HG02623 (cell line): ENCODE results near the gene CD72.
"Not testable (repeated sequence)": the region's sequence is repeated elsewhere in the genome, so short reads cannot be mapped to it uniquely, and the experiment has no call there.

ENCODE experiments used
- ATAC-seq: cut with Tn5 transposase; IDR thresholded peaks from one replicate; pipeline ENCODE4 v1.9.1; 2021; ENCODE audit warnings: moderate library complexity; ENCODE audit not compliant: unreplicated experiment

The CD72 gene

DNA sequence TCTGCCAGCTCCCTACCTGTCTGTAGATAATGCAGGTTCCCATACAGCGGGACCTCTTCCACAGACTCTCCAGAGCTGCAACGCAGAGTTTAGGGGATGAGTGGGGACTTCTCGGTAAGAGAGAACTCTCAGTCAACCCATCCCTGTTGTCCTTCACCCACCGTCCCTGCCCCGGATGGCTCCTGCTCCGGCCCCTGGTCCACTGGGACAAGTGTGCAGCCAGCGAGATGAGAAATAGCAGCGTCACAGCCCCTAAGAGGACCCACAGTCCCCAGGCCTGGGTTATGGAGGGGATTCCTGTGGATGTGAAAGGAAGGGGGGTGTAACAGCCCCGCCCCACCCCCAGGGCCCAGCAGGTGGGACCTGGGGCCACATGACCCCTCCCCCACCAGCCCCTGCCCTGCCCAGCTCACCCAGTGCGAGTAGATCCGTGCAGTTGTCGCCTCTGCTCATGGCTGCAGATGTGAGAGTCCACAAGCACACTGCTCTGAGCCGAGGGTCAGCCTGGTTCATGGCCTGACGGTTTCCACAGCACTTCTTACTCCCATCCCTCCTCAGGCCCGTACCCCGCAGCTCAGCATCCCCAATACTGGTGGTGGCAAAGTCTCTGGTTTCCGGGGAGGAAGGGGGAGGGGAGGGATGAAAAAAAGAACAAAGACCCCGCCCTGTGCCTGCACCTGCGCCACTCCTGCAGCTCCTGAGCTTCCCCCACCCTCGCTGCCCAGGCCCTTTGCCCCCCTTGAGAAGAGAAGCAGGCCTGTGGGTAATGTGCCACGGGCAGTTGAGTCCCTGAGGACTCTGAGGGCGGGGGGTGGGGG, 32.3 kb upstream of the CD72 start, which contains the start of gene SIT1:
Gene SIT1 (minus strand): TSS at position 591 of the 818 bp plus-strand sequence. CDS start 78 bp downstream, at position 513.
- no peak for ATAC-seq

DNA sequence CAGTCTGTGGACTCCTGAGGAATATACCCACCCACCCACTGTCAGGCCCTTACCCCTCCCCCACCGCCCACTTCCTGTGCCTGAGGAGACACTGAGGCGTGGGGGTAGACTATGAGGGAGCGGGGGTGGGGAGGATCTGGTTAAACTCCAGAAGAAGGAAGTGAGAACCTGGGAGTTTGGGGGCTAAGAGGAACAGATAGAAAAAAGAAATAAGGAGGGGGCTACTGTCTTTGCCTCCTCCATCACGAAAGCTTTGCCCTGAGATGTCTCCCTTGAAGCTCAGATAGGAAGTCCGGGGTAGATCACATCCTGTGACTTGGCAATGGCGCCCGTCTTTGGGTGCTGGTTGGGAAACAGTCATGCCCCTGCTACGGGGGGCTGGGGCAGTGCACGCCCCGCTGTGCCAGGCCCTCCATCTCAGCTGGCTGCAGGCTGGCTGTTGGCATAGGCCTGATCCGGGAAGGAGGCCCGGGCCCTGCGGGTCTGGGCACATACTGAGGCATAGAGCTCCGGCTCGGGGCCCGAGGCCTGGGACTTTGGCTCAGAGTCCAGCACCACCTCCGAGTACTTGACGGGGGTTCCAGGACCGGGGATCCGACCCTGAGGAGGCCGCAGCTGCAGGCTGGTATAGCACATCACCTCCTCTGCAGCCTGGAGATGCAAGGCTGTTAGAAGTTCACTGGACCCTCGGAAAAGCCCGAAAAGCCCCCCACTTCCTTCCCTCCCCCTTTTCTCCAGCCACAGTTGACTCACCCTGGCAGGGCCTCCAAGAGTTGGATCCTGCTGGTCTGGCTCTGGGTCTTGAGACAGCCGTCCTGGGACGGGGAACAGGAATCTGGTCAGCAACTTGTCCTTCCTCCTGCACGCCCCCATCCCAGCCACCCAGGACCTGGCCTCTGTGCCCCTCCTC, 31.5 kb upstream of the CD72 start:
- no peak for ATAC-seq

DNA sequence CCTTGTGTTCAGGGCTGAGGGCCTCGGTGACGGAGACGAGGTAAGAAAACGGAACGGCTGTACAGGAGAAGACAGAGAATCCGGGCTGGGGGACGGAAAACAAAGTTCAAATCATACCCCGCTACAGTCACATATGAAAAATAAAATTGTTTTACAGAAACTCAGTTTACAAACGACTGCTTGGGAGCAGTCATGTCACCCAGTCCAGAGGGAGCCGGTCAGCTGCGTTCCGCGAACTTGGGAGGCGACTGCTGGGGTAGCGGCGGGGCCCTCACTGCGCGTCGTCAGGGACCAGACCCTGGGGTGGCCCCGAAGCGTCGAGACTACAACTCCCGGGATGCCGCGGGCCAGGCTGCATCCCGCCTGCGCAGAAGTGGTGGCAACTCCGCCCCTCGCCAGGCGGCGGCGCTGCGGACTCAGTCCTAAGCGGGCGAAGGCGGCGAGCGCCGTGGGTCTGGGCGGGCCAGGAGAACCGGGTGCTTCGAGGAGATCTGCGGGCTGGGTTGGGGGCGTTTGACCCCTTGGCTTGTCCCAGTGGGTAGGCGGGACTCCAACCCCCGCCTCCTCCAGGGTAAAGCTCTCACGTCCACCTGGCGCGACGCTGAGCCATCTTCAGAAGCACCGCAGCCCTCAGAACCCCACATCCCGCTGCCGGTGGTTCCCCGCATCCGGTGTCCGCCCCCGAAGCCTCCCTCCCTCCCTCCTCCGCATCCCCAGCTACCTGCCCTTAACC, 28.5 kb upstream of the CD72 start:
- peak; percentile 75 for ATAC-seq

DNA sequence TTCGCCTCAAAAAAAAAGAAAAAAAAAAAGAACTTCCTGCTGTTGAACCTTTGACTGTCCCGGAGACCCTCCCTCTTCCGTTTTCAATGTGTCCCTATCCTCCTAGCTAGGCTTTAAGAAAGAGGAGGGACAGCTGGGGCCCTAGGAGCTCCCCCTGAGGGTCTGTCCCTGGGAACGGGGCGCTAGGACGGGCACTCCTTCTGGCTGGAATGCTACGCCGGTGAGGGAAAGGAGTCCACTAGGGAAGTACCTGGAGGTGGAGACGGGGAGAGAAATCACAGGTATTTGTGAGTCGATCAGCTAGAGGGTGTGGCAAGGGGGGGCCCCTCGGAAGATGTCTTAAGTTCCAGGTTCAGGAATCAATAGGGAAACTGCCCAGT, 27.9 kb upstream of the CD72 start:
- ATAC-seq = no peak

DNA sequence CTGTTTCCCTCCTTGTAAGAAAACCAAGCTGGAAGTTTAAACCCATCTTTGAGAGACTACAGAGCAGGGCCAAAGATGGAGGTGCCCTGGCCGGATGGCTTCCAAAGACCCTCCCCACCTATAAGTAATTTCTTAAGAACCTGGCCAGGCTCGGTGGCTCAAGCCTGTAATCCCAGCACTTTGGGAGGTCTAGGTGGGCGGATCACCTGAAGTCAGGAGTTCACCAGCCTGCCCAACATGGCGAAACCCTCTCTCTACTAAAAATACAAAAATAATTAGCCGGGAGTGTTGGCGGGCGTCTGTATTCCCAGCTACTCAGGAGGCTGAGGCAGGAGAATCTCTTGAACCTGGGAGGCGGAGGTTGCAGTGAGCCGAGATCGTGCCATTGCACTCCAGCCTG, 27.5 kb upstream of the CD72 start:
- ATAC-seq = not testable (repeated sequence)

DNA sequence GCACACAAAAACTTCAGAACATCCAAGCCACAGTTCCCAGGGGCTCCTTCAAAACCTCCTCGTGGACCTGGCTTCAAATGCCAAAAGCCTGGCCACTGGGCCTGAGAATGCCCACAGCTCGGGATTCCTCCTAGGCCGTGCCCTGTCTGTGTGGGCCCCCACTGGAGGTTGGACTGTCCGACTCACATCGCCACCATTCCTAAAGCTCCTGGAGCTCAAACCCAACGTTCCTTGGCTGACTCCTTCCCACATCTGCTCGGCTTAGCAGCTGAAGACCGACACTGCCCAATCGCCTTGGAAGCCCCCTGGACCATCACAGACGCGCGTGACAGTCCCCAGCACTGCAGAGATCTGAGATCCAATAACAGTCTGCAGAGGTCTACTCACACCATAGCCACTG, 24.8 kb upstream of the CD72 start:
- no peak for ATAC-seq

DNA sequence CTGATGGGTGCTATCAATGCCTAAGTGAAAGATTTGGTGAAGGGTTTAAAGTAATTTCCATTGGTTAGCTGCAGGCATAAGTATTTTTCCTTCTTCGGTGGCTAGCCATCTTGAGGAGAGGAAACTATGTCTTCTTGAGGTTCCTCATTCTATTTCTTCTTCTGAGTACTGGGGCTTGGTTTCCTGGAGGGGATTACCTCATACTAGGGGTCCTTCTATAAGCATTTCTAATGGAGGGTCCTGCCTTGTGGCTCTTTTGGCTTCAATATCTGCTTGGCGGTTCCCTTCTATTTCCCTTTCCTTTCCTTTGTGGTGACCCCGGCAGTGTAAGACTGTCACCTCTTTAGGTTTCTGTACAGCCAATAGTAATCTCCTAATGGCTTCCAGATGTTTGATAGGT, 23.3 kb upstream of the CD72 start:
- not testable (repeated sequence) for ATAC-seq

DNA sequence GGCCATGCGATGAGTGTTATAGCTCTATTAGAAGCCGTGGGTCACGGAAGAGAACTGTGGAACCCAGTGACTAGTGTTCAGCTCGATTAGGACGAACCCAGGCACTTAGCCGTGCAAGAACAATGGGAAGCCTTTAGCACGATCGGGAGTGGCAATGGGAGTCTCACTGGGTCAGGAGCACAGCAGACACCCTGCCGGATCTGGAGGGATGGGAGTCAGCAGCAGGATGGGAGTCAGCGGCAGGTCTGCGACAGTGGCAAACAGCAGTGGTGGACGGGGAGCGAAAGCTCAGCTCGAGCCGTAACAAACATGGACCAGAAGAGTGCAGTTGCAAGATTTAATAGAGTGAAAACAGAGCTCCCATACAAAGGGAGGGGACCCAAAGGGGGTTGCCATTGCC, 22.2 kb upstream of the CD72 start:
- ATAC-seq = not testable (repeated sequence)

DNA sequence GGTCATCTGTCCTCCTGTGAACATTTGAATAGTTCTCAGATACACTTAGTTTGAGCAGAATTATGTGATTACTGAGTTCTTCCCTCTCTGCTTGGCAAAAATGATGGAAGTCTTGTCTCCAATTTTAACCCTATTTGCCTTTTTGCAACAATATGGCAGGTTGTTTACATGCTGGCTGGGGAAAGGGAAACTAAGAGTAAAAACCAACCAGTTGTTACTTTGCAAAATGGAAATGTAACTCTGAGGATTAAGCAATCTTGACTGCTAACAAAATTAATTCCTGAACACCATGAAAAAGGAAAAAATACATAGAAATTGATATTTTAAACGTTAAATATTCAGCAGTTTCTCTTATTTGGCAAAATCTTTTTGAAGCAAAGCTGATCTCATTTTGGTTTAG, 21.4 kb upstream of the CD72 start:
- no peak for ATAC-seq

DNA sequence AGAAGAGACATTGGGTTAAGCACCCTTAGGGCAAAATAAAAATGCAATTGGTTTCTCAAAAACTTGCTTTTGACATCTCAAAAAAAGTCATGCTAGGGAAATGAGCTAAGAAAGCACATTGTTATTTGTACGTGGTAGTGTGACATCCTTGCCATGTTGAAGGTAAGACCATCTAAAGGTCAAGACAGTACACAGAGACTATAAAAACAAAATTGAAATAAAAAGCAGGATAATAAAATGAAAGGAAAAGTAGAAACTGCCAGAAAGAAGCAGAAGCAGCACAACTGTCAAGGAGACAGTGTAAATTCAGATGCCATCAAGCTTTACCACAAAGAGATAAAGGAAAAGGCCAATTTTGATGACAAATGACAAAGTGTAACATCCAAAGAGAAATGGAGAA, 21.0 kb upstream of the CD72 start:
- ATAC-seq = not testable (repeated sequence)

DNA sequence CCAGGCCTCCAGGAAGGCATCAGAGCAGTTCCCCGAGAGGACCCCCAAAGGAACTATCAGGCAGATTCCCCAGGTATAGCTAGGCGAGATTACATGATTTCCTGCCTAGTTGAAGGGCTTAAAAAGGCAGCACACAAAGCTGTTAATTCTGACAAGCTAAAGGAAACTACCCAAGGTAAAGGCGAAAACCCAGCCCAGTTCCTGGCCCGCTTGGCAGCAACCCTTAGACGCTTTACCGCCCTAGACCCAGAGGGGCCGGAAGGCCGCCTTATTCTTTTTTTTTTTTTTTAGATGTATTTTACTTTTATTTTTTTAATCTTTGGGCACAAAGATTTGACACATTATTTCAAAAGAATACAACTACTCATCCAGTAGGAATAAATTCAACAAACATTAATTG, 20.5 kb upstream of the CD72 start:
- not testable (repeated sequence) for ATAC-seq

DNA sequence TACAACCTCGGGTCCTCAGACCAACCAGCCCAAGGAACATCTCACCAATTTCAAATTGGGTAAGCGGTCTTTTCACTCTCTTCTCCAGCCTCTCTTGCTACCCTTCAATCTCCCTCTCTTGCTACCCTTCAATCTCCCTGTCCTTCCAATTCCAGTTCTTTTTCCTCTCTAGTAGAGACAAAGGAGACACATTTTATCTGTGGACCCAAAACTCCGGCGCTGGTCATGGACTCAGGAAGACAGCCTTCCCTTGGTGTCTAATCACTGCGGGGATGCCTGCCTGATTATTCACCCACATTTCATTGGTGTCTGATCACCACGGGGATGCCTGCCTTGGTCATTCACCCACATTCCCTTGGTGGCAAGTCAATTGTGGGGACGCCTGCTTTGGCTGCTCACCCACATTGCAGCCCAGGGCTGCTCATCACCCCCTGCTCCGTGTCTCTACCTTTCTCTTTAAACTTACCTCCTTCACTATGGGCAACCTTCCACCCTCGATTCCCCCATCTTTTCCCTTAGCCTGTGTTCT, 19.3 kb upstream of the CD72 start:
- not testable (repeated sequence) for ATAC-seq

DNA sequence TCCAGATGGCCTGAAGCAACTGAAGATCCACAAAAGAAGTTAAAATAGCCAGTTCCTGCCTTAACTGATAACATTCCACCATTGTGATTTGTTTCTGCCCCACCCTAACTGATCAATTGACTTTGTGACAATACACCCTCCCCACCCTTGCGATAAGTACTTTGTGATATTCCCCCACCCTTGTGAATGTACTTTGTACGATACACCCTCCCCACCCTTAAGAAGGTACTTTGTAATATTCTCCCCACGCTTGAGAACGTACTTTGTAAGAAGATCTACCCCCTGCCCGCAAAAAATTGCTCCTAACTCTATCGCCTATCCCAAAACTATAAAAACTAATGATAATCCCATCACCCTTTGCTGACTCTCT, 18.6 kb upstream of the CD72 start:
- ATAC-seq = not testable (repeated sequence)

DNA sequence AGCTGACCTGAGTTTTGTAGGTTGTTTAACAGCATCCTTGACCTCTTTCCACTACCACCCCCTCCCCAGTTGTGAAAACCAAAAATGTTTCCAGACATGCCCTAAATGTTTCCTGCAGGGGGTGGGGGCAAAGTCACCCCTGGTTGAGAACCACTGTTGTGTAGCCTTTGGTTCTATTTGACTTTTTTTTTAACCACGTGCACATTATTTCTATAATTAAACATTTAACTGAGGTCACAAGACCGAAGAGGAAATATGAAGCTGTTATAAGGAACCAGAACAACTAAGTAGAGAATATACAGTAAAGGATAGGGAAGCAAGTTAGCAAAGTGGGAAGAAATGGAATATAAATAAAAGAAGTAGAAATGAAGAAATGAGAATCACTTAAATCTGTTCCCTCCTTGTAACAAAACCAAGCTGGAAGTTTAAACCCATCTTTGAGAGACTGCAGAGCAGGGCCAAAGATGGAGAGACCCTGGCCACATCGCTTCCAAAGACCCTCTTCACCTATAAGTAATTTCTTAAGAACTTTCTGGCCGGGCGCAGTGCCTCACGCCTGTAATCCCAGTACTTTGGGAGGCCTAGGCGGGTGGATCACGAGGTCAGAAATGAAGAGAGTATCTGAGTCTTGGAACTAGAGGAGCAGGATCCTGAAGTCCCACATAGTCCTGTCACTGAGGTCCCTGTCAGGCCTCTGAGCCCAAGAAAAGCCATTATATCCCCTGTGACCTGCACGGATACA, 18.1 kb upstream of the CD72 start:
- ATAC-seq = no peak

DNA sequence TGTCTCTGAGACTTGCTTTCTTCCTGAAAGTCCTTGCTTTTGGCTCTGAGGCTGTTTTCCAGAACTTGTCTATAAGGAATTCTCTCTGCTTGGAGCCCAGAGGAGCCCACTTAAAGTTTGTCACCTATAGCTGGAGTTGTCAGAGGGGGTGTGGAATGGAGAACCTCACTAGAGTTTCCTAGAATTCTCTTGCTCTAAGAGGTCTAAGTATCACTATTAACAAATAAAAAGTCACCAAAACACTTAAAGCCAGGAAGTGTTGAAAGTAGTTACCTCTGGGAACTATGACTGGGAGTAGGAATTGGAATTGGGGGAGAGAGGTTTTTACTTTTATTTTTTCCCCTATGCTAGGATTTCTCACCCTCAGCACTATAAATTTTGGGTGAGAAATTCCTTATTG, 17.5 kb upstream of the CD72 start:
- ATAC-seq = no peak

DNA sequence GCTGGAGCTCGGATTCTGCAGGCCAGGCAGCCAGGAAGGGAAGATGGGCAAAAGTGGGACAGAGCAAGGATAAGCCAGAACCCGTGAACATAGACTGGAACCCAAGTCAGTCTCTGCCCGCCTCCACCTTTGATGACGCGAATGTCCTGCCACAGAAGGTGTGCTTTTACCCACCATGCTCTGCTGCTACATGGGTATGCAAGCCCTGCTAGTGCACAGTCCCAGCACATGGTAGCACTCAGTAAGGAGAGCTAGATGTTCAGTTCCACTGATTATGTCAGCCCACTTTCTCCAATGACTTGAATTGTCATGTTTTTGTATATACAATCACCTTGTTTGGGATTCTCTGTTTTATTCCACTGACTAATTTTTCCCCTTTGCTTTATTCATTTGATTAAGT, 11.4 kb upstream of the CD72 start:
- no peak for ATAC-seq

DNA sequence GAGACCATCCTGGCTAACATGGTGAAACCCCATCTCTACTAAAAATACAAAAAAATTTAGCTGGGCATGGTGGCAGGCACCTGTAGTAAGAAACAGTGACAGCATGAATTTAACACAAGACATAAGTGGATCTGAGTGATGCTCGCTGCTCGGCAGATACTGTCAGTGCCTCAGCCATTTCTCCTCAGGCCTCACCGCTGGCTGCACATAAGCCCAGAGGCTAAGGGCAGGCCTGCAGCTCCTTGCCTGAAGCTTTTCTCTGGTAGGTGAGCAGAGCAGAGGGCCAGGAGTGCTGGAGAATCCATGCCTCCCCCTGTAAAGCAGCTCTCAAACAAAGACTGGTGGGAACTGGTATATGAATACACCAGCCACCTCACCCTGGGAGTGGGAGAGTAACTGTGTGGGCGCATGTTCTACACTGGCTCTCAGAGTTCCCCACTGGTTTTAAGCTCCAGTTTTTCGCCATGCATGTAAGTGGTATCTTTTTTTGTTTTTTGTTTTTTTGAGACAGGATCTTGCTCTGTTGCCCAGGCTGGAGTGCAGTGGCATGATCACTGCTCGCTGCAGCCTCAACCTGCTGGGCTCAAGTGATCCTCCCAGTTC, 10.3 kb upstream of the CD72 start:
- no peak for ATAC-seq

DNA sequence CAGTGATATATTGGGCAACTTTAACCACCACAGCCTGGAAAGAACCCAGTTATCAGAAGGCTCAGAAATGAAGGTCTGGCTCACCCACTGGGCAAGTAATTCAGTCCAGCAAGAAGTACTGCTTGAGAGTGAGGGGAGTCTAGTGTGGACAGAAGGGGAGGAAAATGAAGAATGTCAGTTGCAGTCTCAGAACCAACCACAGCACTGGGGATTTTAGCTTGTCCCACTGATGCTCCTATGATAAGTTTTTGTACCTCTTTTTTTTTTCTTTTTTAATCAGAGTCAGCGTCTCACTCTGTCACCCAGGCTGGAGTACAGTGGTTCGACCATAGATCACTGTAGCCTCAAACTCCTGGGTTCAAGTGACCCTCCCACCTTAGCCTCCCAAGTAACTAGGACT, 9.4 kb upstream of the CD72 start:
- ATAC-seq = no peak

DNA sequence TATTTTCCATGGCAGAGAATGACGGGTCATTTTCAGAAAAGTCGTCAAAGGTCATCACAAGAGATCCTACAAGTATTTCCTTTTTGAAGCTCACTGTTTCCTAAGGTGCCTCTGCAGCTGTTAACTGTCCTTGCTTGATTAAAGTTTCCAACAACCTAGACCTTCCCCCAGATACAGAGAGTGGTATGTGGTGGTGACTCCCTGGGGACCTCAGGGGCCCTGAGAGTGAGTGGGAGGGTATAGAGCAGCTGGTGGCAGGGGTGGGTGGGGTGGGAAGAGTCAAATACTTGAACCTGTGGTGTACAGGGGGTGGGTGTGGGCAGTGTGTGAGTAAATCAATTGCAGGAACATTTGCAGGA, 1.6 kb upstream of the CD72 start:
- ATAC-seq = peak; percentile 34
